ENCODE results near the gene SORBS1.

The SORBS1 gene

GRCh38 chr10:95374597-95375209, 186.5 kb downstream of the SORBS1 start:
- Histone ChIP-seq H3K9me2 (replicated peaks; ENCODE audit: insufficient read depth, low read length) (no peaks in the 10 kb centered on the region), H3K36me3 (replicated peaks; ENCODE audit: insufficient read depth, low read length) (no peaks in the 10 kb centered on the region), H2AFZ (ENCODE audit: low read length) (no peak overlapping the region), H3K9ac (ENCODE audit: low read length) (no peak overlapping the region), H3K4me1 (ENCODE audit: low read length) (no peaks in the 10 kb centered on the region), H3K4me3 (ENCODE audit: low read length) (no peak overlapping the region), H3K79me2 (ENCODE audit: low read length) (no peaks in the 10 kb centered on the region), H3K4me2 (ENCODE audit: low read depth, low read length) (no peak overlapping the region), H3K27ac (ENCODE audit: low read length) (no peak overlapping the region), H3F3A (ENCODE audit: insufficient read depth, low read length) (no peaks in the 10 kb centered on the region), H4K20me1 (ENCODE audit: insufficient read depth, low read length) (no peaks in the 10 kb centered on the region), H3K27me3 (replicated peaks; ENCODE audit: insufficient read depth, low read length) (no peaks in the 10 kb centered on the region), H3K9me3 (replicated peaks; ENCODE audit: insufficient read depth, low read length) (no peaks in the 10 kb centered on the region)
- peak; percentile 82 for DNase-seq
- TF ChIP-seq EZH2phosphoT487 (IDR thresholded peaks at IDR 0.05; ENCODE audit: low read length) (no peak), CTCF (IDR thresholded peaks at IDR 0.05; ENCODE audit: low read length) (peak; percentile 94)

GRCh38 chr10:95373660-95374059, 187.5 kb downstream of the SORBS1 start:
- H3K27me3 ChIP-seq (replicated peaks; ENCODE audit: insufficient read depth, low read length) = no peaks in the 10 kb centered on the region

GRCh38 chr10:95364342-95364741, 196.8 kb downstream of the SORBS1 start:
- Histone ChIP-seq H3K9ac (ENCODE audit: low read length) (no peak overlapping the region), H3K4me3 (ENCODE audit: low read length) (no peak overlapping the region), H3K36me3 (replicated peaks; ENCODE audit: insufficient read depth, low read length) (no peaks in the 10 kb centered on the region), H3K27ac (ENCODE audit: low read length) (no peak overlapping the region), H3F3A (ENCODE audit: insufficient read depth, low read length) (no peaks in the 10 kb centered on the region), H2AFZ (ENCODE audit: low read length) (no peak overlapping the region), H3K4me2 (ENCODE audit: low read depth, low read length) (no peak overlapping the region), H3K9me2 (replicated peaks; ENCODE audit: insufficient read depth, low read length) (no peaks in the 10 kb centered on the region), H3K4me1 (ENCODE audit: low read length) (peaks cover 5% of the 10 kb centered on the region; the same call in 1 of the 2 replicates), H3K9me3 (replicated peaks; ENCODE audit: insufficient read depth, low read length) (no peaks in the 10 kb centered on the region), H4K20me1 (ENCODE audit: insufficient read depth, low read length) (no peaks in the 10 kb centered on the region), H3K27me3 (replicated peaks; ENCODE audit: insufficient read depth, low read length) (no peaks in the 10 kb centered on the region), H3K79me2 (ENCODE audit: low read length) (no peaks in the 10 kb centered on the region)
- TF ChIP-seq EZH2 (optimal IDR thresholded peaks at IDR 0.05; ENCODE audit: low read depth, low read length) (no peak), CTCF (IDR thresholded peaks at IDR 0.05; ENCODE audit: low read length) (no peak), EZH2phosphoT487 (IDR thresholded peaks at IDR 0.05; ENCODE audit: low read length) (no peak)
- no peak for DNase-seq

More at GRCh38 chr10:95373660-95374059, 187.5 kb downstream of the SORBS1 start:
- Histone ChIP-seq H3K79me2 (ENCODE audit: low read length) (no peaks in the 10 kb centered on the region), H3K9me3 (replicated peaks; ENCODE audit: insufficient read depth, low read length) (no peaks in the 10 kb centered on the region), H3K9me2 (replicated peaks; ENCODE audit: insufficient read depth, low read length) (no peaks in the 10 kb centered on the region), H2AFZ (ENCODE audit: low read length) (no peak overlapping the region), H3K4me3 (ENCODE audit: low read length) (no peak overlapping the region), H3K4me2 (ENCODE audit: low read depth, low read length) (no peak overlapping the region), H3K4me1 (ENCODE audit: low read length) (no peaks in the 10 kb centered on the region), H3F3A (ENCODE audit: insufficient read depth, low read length) (no peaks in the 10 kb centered on the region), H3K36me3 (replicated peaks; ENCODE audit: insufficient read depth, low read length) (no peaks in the 10 kb centered on the region), H3K27ac (ENCODE audit: low read length) (no peak overlapping the region), H3K9ac (ENCODE audit: low read length) (no peak overlapping the region), H4K20me1 (ENCODE audit: insufficient read depth, low read length) (no peaks in the 10 kb centered on the region)
- no peak for DNase-seq
- TF ChIP-seq EZH2 (optimal IDR thresholded peaks at IDR 0.05; ENCODE audit: low read depth, low read length) (no peak), EZH2phosphoT487 (IDR thresholded peaks at IDR 0.05; ENCODE audit: low read length) (no peak), CTCF (IDR thresholded peaks at IDR 0.05; ENCODE audit: low read length) (no peak)
